Uterus (tissue), 4 donors: ENCODE measurements around the gene SCN8A. TPM values are rescaled to one million over a fixed set of nuclear protein-coding genes. Genes with fewer than 3 reads are reported as not detected.
A peak's percentile ranks its signal among the peaks of the same experiment; 100 is the strongest.

Experiments
- DNase-seq, 2 donors: peaks; one replicate each; pipeline ENCODE4 v3.0.0-alpha.2; 2019 to 2020
- H3K27ac ChIP-seq, 2 donors: fragments of 200-600 bp; sonication (generic); 1 replicate in 1 of 2; 2 replicates in 1 of 2; pipeline ENCODE4 v1.5.1; 2016 to 2018
- H3K27me3 ChIP-seq, 2 donors: fragments of 200-600 bp; sonication (generic); one replicate each; pipeline ENCODE4 v1.5.1; 2018 to 2019; ENCODE audit warnings: control low read depth in 1 of 2
- H3K36me3 ChIP-seq, 2 donors: fragments of 200-600 bp; sonication (generic); one replicate each; pipeline ENCODE4 v1.5.1; 2019; ENCODE audit warnings: control low read depth in 1 of 2
- H3K4me1 ChIP-seq, 2 donors: fragments of 200-600 bp; sonication (generic); one replicate each; pipeline ENCODE4 v1.5.1; 2018 to 2019; ENCODE audit warnings: control low read depth in 1 of 2
- H3K4me3 ChIP-seq, 2 donors: fragments of 200-600 bp; sonication (generic); 1 replicate in 1 of 2; 2 replicates in 1 of 2; pipeline ENCODE4 v1.5.1; 2018 to 2019; ENCODE audit warnings: mild to moderate bottlenecking in 1 of 2
- H3K9me3 ChIP-seq, 2 donors: fragments of 200-600 bp; sonication (generic); one replicate each; pipeline ENCODE4 v1.5.1; 2019; ENCODE audit warnings: control low read depth in 1 of 2
- CTCF ChIP-seq, 4 experiments: fragments of 200-600 bp in 2 of 4; fragments of 450-650 bp in 2 of 4; sonication (generic) in 2 of 4; IDR thresholded peaks; one replicate each; pipeline ENCODE4 v1.5.1; 2016 to 2019; ENCODE audit warnings: antibody characterized with exemption in 4 of 4, mild to moderate bottlenecking in 2 of 4, moderate library complexity in 1 of 4
- POLR2A ChIP-seq, 2 donors: fragments of 450-650 bp; IDR thresholded peaks; one replicate each; pipeline ENCODE4 v1.6.1; 2016; ENCODE audit warnings: antibody characterized with exemption in 2 of 2, mild to moderate bottlenecking in 1 of 2, moderate library complexity in 1 of 2
- intact Hi-C: fragments of 100-400 bp; cut with DNase I; formaldehyde crosslinking; loops from one replicate; pipeline ENCODE4 v1.15.1; 2023; ENCODE audit warnings: low total_unique reads
- total RNA-seq, 4 donors: library from RNA; depleted of rRNA in 3 of 4; stranded (reverse); fragments of >200 nt in 3 of 4; gene quantifications; one replicate each; pipeline versions ENCODE4 v1.1.0 to v1.2.4, GENCODE V29; 2014 to 2023
- donor health status: DM: yes; HTN: yes; CAD: no.

SCN8A gene
- total RNA-seq, 4 donors from 2014 or later: 1.3 to 6.7 (median 3.0) TPM; not detected in 1

- Histone ChIP-seq H3K4me1 (no peaks in the 10 kb centered on the region), H3K9me3 (no peaks in the 10 kb centered on the region), H3K27me3 (no peaks in the 10 kb centered on the region), H3K36me3 (no peaks in the 10 kb centered on the region), H3K4me3 (no peak overlapping the region), H3K27ac (no peak overlapping the region)
- TF ChIP-seq CTCF (IDR thresholded peaks at IDR 0.05): no peak
- no peak for TF ChIP-seq POLR2A (IDR thresholded peaks at IDR 0.05)
- no peak for DNase-seq
- intact Hi-C loops: no loop called here
Measured at GRCh38 chr12:51818086-51818485, 227.1 kb downstream of the SCN8A start.

- H3K4me3 ChIP-seq: no peak overlapping the region
- H3K9me3 ChIP-seq: no peaks in the 10 kb centered on the region
- intact Hi-C loops: no loop called here
- H3K27me3 ChIP-seq: no peaks in the 10 kb centered on the region
- DNase-seq: peak; percentile 29 to 31
- no peaks in the 10 kb centered on the region for H3K4me1 ChIP-seq
- H3K36me3 ChIP-seq: no peaks in the 10 kb centered on the region
- TF ChIP-seq POLR2A (IDR thresholded peaks at IDR 0.05): no peak
- H3K27ac ChIP-seq: no peak overlapping the region
Measured at GRCh38 chr12:51818566-51819300, 227.7 kb downstream of the SCN8A start.

DNA sequence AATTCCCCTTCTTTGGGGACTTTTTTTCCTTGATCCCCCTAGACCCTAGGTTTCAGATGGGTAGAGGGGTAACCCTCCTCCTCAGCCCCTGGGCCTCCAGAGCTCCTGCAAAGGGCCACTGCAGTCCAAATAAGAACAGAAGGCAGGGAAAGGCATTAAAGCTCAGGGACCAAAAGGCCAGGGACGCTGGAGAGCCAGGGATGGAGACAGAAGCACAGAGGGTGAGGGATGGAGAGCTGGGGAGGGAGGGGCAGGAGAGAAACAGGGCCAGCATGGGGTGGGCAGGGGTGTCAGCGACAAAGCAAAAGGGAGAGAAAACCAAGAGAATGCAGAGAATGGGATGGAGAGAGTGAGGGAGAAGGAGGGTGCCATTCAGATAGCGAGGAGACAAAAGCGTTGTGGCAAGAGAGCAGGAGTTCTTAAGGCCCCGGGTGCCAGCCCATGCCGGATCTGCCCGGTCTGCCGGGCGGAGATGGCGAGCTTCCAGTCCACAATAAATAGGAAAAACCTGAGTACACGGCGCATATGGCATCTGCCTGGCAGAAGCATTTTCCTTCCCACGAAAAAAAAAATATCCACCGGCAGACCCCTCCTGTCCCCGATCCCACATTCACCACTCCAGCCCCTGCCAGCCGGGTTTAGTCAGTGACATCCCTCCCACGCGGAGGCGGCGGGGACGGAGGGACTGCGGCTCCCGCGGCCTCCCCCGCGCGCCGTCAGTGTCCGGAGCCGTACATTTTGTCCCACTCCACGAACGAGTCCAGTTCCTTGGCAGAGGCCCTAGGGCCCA is 228.9 kb downstream of the SCN8A start:
- Histone ChIP-seq H3K4me3 (peak overlapping the region in 1 of 2 donors; percentile 31), H3K36me3 (no peaks in the 10 kb centered on the region), H3K27me3 (no peaks in the 10 kb centered on the region), H3K4me1 (no peaks in the 10 kb centered on the region), H3K9me3 (no peaks in the 10 kb centered on the region), H3K27ac (peak overlapping the region; percentile 0 to 49)
- intact Hi-C loops: no loop called here
- TF ChIP-seq POLR2A (IDR thresholded peaks at IDR 0.05): no peak
- no peak for TF ChIP-seq CTCF (IDR thresholded peaks at IDR 0.05)
- DNase-seq: peak; percentile 26 to 31

DNA sequence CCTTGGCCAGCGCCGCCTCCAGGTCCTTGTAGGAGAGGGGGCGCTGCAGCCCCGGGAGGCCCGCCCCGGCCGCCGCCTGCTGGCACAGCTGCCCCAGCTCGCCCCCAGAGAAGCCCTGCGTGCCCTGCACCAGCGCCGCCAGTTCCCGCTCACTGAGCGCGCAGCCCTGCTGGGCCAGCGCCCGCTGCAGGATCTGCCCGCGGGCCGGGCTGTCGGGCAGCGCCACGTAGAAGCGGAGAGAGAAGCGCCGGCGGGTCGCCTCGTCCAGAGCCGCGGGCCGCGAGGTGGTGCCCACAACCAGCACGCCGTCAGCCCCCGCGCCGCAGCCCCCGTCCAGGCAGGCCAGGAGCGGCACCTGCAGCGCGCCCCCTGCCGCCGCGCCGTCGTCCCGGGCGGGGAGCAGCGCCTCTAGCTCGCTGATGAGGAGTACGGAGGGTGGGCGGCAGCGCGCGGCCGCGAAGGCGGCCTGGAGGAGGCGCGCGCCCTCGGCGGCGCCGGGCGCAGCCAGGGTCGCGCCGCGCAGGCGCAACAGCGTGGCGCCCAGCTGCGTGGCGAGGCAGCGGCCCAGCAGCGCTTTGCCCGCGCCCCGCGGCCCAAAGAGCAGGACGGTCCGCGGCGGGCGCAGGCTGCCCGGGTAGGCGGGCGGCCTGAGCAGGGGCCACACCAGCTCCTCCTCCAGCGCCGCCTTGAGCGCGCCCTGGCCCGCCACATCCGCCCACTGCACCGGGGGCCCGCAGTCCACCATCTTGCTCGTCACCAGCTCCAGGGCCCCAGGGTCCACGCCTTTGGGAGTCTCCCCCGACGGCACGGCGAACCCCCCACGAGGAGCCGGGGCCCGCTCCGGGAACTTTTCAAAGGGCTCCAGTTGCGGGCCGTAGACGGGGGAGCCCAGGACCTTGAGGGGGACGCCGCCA is 229.8 kb downstream of the SCN8A start:
- Histone ChIP-seq H3K36me3 (no peaks in the 10 kb centered on the region), H3K4me3 (peak overlapping the region; percentile 29 to 47), H3K9me3 (no peaks in the 10 kb centered on the region), H3K27me3 (no peaks in the 10 kb centered on the region), H3K27ac (peak overlapping the region; percentile 21 to 68), H3K4me1 (no peaks in the 10 kb centered on the region)
- peak in 1 of 2 donors; percentile 66 for TF ChIP-seq POLR2A (IDR thresholded peaks at IDR 0.05)
- peak in 3 of 4 experiments; percentile 34 to 60 (median 42) for TF ChIP-seq CTCF (IDR thresholded peaks at IDR 0.05)
- DNase-seq: peak; percentile 39 to 67
- intact Hi-C loops: no loop called here
